PC-3 (cell line): ENCODE results near the gene AUTS2. TPM values are rescaled to one million over a fixed set of nuclear protein-coding genes. Genes with fewer than 3 reads are reported as not detected.

Experiments
- ATAC-seq: fragments of 200-7000 bp; cut with Tn5 transposase; 2 replicates; pipeline ENCODE4 v1.9.1; 2020; ENCODE audit warnings: mild to moderate bottlenecking, moderate library complexity
- BruUV-seq: library from RNA; stranded (reverse); fragments of 400-500 nt; replicated peaks from 2 replicates; lab custom pipeline; 2021; lab: Mats Ljungman, UMichigan
- CTCF ChIA-PET: fragments of 300-600 bp; sonication (Branson Sonifier 250); formaldehyde crosslinking; loops from one replicate; lab custom pipeline; 2022; ENCODE audit warnings: antibody characterized with exemption; lab: Charles Lee
- POLR2A ChIA-PET: fragments of 300-600 bp; sonication (Branson Sonifier 250); formaldehyde crosslinking; loops from one replicate; lab custom pipeline; 2022; ENCODE audit warnings: antibody characterized with exemption; ENCODE audit not compliant: unreplicated experiment; lab: Charles Lee
- DNase-seq: peaks from one replicate; pipeline ENCODE4 v3.0.0-alpha.2; 2015
- H2AFZ ChIP-seq: fragments of 300-600 bp; sonication (generic); 2 replicates; pipeline ENCODE4 v1.6.0; 2016; ENCODE audit warnings: antibody characterized with exemption, low read length
- H3F3A ChIP-seq: fragments of 300-600 bp; sonication (generic); one replicate; pipeline ENCODE4 v1.6.0; 2017; ENCODE audit warnings: antibody characterized with exemption, low read length, control low read depth, mild to moderate bottlenecking; ENCODE audit not compliant: unreplicated experiment
- H3K27ac ChIP-seq: fragments of 300-600 bp; sonication (generic); 2 replicates; pipeline ENCODE4 v1.5.1; 2016; ENCODE audit warnings: mild to moderate bottlenecking, low read length
- H3K27me3 ChIP-seq: fragments of 300-600 bp; sonication (generic); 2 replicates; pipeline ENCODE4 v1.6.1; 2016; ENCODE audit warnings: low read length, mixed read lengths
- H3K36me3 ChIP-seq: fragments of 300-600 bp; sonication (generic); 2 replicates; pipeline ENCODE4 v1.6.1; 2016; ENCODE audit warnings: low read depth, mixed run types, low read length, mixed read lengths
- H3K4me1 ChIP-seq: fragments of 300-600 bp; sonication (generic); 2 replicates; pipeline ENCODE4 v1.5.1; 2016; ENCODE audit warnings: low read length; ENCODE audit not compliant: insufficient read depth
- H3K4me2 ChIP-seq: fragments of 300-600 bp; sonication (generic); 2 replicates; pipeline ENCODE4 v1.6.0; 2016; ENCODE audit warnings: low read length
- H3K4me3 ChIP-seq: fragments of 300-600 bp; sonication (generic); 2 replicates; pipeline ENCODE4 v1.5.1; 2016; ENCODE audit warnings: mild to moderate bottlenecking, low read length, mixed read lengths
- H3K79me2 ChIP-seq: fragments of 300-600 bp; sonication (generic); 2 replicates; pipeline ENCODE4 v1.6.1; 2017; ENCODE audit warnings: low read length, mixed read lengths
- H3K9ac ChIP-seq: fragments of 300-600 bp; sonication (generic); 2 replicates; pipeline ENCODE4 v1.6.0; 2016; ENCODE audit warnings: mild to moderate bottlenecking, low read length
- H3K9me2 ChIP-seq: fragments of 300-600 bp; sonication (generic); replicated peaks from 2 replicates; pipeline ENCODE4 v1.6.1; 2016; ENCODE audit warnings: mixed run types, low read length, mixed read lengths
- H3K9me3 ChIP-seq: fragments of 300-600 bp; sonication (generic); 2 replicates; pipeline ENCODE4 v1.6.1; 2016; ENCODE audit warnings: low read length, mixed read lengths
- H4K20me1 ChIP-seq: fragments of 300-600 bp; sonication (generic); 2 replicates; pipeline ENCODE4 v1.6.1; 2016; ENCODE audit warnings: low read length, mixed read lengths
- CTCF ChIP-seq: fragments of 300-600 bp; sonication (generic); conservative IDR thresholded peaks from 2 replicates; pipeline ENCODE4 v1.5.1; 2017; ENCODE audit warnings: antibody characterized with exemption, low read depth, mild to moderate bottlenecking, low read length
- EZH2 ChIP-seq: fragments of 300-600 bp; sonication (generic); IDR thresholded peaks from one replicate; pipeline ENCODE4 v1.6.1; 2017; ENCODE audit warnings: antibody characterized with exemption, mild to moderate bottlenecking, low read length; ENCODE audit not compliant: unreplicated experiment
- EZH2phosphoT487 ChIP-seq: fragments of 300-600 bp; sonication (generic); IDR thresholded peaks from 2 replicates; pipeline ENCODE4 v1.6.1; 2018; ENCODE audit warnings: mild to moderate bottlenecking, antibody characterized with exemption, low read length, borderline replicate concordance
- intact Hi-C: fragments of 100-400 bp; cut with micrococcal nuclease; formaldehyde crosslinking; loops from 2 replicates; pipeline ENCODE4 v1.9.0; 2023
- total RNA-seq: library from RNA; depleted of rRNA; stranded (reverse); fragments of >200 nt; gene quantifications from 2 replicates; pipeline ENCODE4 v1.2.3, GENCODE V29; 2014

The AUTS2 gene
- total RNA-seq, 1 experiment from 2014 or later, result not detected

GRCh38 chr7:69857014-69857413, 258.7 kb downstream of the AUTS2 start:
- DNase-seq (no peak), ATAC-seq (no peak)
- Histone ChIP-seq H4K20me1 (no peaks in the 10 kb centered on the region), H3K27ac (no peak overlapping the region), H3K36me3 (no peaks in the 10 kb centered on the region), H3K9ac (no peak overlapping the region), H3K9me3 (0 out of 2 replicates have a peak, but pooled peaks cover 10% of the 10 kb centered on the region), H2AFZ (no peak overlapping the region), H3K79me2 (no peaks in the 10 kb centered on the region), H3K9me2 (no peaks in the 10 kb centered on the region), H3K4me2 (no peak overlapping the region), H3F3A (no peaks in the 10 kb centered on the region), H3K27me3 (no peaks in the 10 kb centered on the region), H3K4me3 (no peak overlapping the region), H3K4me1 (no peaks in the 10 kb centered on the region)
- ChIA-PET CTCF (no interaction called here), POLR2A (no interaction called here)
- BruUV-seq, result no TSS peak
- TF ChIP-seq EZH2, result no peak
- no peak for TF ChIP-seq EZH2phosphoT487
- TF ChIP-seq CTCF, result no peak
- intact Hi-C loops, result no loop called here

DNA sequence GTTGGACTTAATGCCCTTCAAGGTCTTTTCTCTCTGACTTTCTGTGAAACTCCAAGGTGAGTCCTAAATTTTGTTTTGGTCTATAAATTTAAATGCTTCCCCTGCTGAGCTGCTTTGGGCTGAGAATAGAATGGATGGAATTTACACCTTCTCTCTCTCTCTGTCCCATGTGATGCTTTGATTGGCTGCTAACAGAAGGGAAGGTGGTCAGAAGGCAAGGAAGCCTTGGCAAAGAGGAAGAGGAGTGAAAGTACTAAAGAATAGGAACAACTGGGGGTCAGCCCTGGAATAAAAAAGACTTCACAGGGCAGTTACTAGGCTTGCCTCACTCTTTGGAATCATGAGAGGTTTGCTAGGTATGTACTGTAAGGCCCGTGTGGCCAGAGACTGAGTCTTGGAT, 260.2 kb downstream of the AUTS2 start:
- Histone ChIP-seq H3K9me2 (no peaks in the 10 kb centered on the region), H4K20me1 (no peaks in the 10 kb centered on the region), H3K4me1 (no peaks in the 10 kb centered on the region), H3K4me3 (no peak overlapping the region), H3K36me3 (no peaks in the 10 kb centered on the region), H3K4me2 (no peak overlapping the region), H3K79me2 (no peaks in the 10 kb centered on the region), H2AFZ (no peak overlapping the region), H3K9me3 (0 out of 2 replicates have a peak, but pooled peaks cover 10% of the 10 kb centered on the region), H3K9ac (no peak overlapping the region), H3K27ac (no peak overlapping the region), H3F3A (no peaks in the 10 kb centered on the region), H3K27me3 (no peaks in the 10 kb centered on the region)
- TF ChIP-seq EZH2 (no peak), CTCF (no peak), EZH2phosphoT487 (no peak)
- DNase-seq (no peak), ATAC-seq (no peak)
- ChIA-PET CTCF (no interaction called here), POLR2A (no interaction called here)
- no TSS peak for BruUV-seq
- intact Hi-C loops, result no loop called here

DNA sequence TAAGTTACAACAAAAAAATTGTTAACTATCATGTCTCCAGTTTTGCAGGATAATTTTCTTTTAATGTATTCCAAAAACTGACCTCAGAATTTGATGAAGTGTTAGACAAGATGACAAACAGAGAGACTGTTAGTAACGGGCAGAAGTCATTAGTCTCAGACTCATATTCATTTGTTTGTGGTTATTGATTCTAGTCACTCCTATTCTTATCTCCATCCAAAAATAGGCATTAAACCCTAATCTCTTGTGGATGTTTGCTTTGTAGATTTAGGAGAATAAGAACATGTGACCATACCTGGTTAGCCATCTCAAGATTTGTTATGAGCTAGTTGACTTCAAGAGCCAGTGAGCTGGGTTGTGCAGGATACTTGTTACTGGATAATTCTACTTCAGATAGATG, 261.1 kb downstream of the AUTS2 start:
- H3K9me2 ChIP-seq, result no peaks in the 10 kb centered on the region
- H2AFZ ChIP-seq, result no peak overlapping the region
- POLR2A ChIA-PET, result no interaction called here
- no peaks in the 10 kb centered on the region for H3K79me2 ChIP-seq
- no peak overlapping the region for H3K9ac ChIP-seq
- no peaks in the 10 kb centered on the region for H3K4me1 ChIP-seq
- H3K4me2 ChIP-seq, result no peak overlapping the region
- H3K9me3 ChIP-seq, result 0 out of 2 replicates have a peak, but pooled peaks cover 10% of the 10 kb centered on the region
- CTCF ChIA-PET, result no interaction called here
- H4K20me1 ChIP-seq, result no peaks in the 10 kb centered on the region
- no TSS peak for BruUV-seq
- no peak for TF ChIP-seq EZH2
- TF ChIP-seq CTCF, result no peak
- no peak for TF ChIP-seq EZH2phosphoT487
- H3K27me3 ChIP-seq, result no peaks in the 10 kb centered on the region
- DNase-seq, result no peak
- no peaks in the 10 kb centered on the region for H3F3A ChIP-seq
- intact Hi-C loops, result no loop called here
- no peak for ATAC-seq
- H3K4me3 ChIP-seq, result no peak overlapping the region
- H3K27ac ChIP-seq, result no peak overlapping the region
- H3K36me3 ChIP-seq, result no peaks in the 10 kb centered on the region
